Fibroblast of peridontal ligament (primary cell): ENCODE data around the gene TSPYL2.

Source experiments
- DNase-seq: peaks from one replicate; pipeline ENCODE4 v3.0.0-alpha.2; 2010; ENCODE audit errors: extremely low read depth

Gene TSPYL2

GRCh38 chrX:53080628-53081580 lies 1.3 kb upstream of the TSPYL2 start:
- peak; percentile 35 for DNase-seq

GRCh38 chrX:53082773-53083616 lies 828 bp downstream of the TSPYL2 start:
- DNase-seq: no peak

- DNase-seq: no peak
These were observed 1.9 kb downstream of the TSPYL2 start for GRCh38 chrX:53084043-53084570.

- DNase-seq: no peak
These were observed 2.7 kb downstream of the TSPYL2 start for GRCh38 chrX:53084863-53085262.

GRCh38 chrX:53085661-53086229 lies 3.6 kb downstream of the TSPYL2 start:
- no peak for DNase-seq

- no peak for DNase-seq
These were observed 4.3 kb downstream of the TSPYL2 start for GRCh38 chrX:53086464-53086863.

GRCh38 chrX:53087388-53087831 lies 5.2 kb downstream of the TSPYL2 start:
- DNase-seq: no peak

GRCh38 chrX:53088136-53088974 lies 6.2 kb downstream of the TSPYL2 start:
- DNase-seq: peak; percentile 66

GRCh38 chrX:53089224-53089842 lies 7.2 kb downstream of the TSPYL2 start:
- peak; percentile 76 for DNase-seq

GRCh38 chrX:53089925-53090324 lies 7.8 kb downstream of the TSPYL2 start:
- DNase-seq: no peak

- no peak for DNase-seq
These were observed 9.2 kb downstream of the TSPYL2 start for GRCh38 chrX:53091354-53091753.

GRCh38 chrX:53093177-53093655 lies 11.0 kb downstream of the TSPYL2 start:
- DNase-seq: peak; percentile 67

- peak; percentile 92 for DNase-seq
These were observed 11.8 kb downstream of the TSPYL2 start, which contains the start of gene KANTR for GRCh38 chrX:53093748-53094581. Gene KANTR (plus strand): TSS chrX:53094142. CDS start chrX:53124273, 30,131 bp downstream.

- DNase-seq: no peak
These were observed 12.4 kb downstream of the TSPYL2 start for GRCh38 chrX:53094582-53094905.

GRCh38 chrX:53095796-53096195 lies 13.6 kb downstream of the TSPYL2 start:
- no peak for DNase-seq

GRCh38 chrX:53114864-53115549 lies 32.8 kb downstream of the TSPYL2 start:
- no peak for DNase-seq

- no peak for DNase-seq
These were observed 33.3 kb downstream of the TSPYL2 start for GRCh38 chrX:53115550-53115874.

GRCh38 chrX:53116101-53116500 lies 33.9 kb downstream of the TSPYL2 start:
- DNase-seq: peak; percentile 75

- no peak for DNase-seq
These were observed 39.8 kb downstream of the TSPYL2 start for GRCh38 chrX:53122013-53122412.
